ENCODE results near the gene CDK6. TPM values are rescaled to one million over a fixed set of nuclear protein-coding genes. Genes with fewer than 3 reads are reported as not detected.

CDK6 gene
- total RNA-seq, 4 donors from 2014 or later: 22.2 to 45.4 (median 36.4) TPM

DNA sequence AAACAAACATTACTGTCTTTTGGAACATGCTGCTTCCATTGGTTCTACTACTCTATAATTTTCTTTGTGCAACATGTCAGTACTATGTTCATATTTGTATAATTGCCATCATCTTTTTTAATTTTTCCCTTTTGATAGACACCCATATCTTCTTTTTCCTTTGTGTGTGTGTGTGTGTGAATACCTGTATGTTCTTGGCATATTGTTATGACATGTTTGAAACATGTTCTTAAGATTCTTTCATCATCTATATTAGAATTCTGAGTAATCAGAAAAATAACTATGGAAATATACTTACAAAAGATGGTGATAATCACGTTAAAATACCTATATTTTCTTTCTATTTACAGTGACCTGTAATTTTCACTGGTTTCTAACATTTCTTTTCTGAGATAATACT, 3.5 kb upstream of the CDK6 start:
- no peak overlapping the region for H3K4me3 ChIP-seq
- no peak for DNase-seq (ENCODE audit: extremely low spot score)
- intact Hi-C loops (cut with DNase I): loop anchor here (5.0 kb wide), 1 partner anchor 212 kb away; no protein-coding TSS in a partner anchor
- TF ChIP-seq POLR2AphosphoS5 (IDR thresholded peaks at IDR 0.05): no peak
- no peak for TF ChIP-seq CTCF (IDR thresholded peaks at IDR 0.05)
- no peak for TF ChIP-seq POLR2A (IDR thresholded peaks at IDR 0.05; ENCODE audit: low read depth)
- TF ChIP-seq EP300 (IDR thresholded peaks at IDR 0.05): no peak
- H3K27ac ChIP-seq (replicated peaks in 1 of 4): no peak overlapping the region
- peaks cover 0 to 9% (median 8%) of the 10 kb centered on the region in 4 donors for H3K4me1 ChIP-seq
- WGBS: 83% methylated on average over 1 of the region's 1 CpG
- H3K36me3 ChIP-seq: no peaks in the 10 kb centered on the region
- H3K27me3 ChIP-seq: no peaks in the 10 kb centered on the region
- H3K9me3 ChIP-seq: no peaks in the 10 kb centered on the region

DNA sequence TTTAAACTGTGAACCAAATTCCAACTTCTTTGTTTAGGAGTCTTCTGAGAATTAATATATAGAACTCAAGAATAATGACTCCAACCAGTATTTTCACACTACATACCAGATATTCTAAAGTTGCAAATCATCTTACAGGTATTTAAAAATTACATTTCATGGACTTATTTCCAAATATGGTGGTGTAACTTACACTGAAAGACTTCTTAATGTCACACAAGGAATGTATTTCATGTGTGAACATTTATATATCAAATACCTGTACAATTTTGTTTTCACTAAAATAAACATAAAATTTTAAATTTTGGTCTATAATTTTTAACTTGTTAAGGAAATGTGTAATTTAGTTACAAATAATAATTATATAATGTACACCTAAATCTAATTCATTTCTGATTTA, 2.6 kb upstream of the CDK6 start:
- Histone ChIP-seq H3K9me3 (no peaks in the 10 kb centered on the region), H3K4me1 (peaks cover 0 to 11% (median 8%) of the 10 kb centered on the region in 4 donors), H3K27ac (replicated peaks in 1 of 4) (no peak overlapping the region), H3K36me3 (no peaks in the 10 kb centered on the region), H3K4me3 (no peak overlapping the region), H3K27me3 (no peaks in the 10 kb centered on the region)
- TF ChIP-seq POLR2AphosphoS5 (IDR thresholded peaks at IDR 0.05) (no peak), EP300 (IDR thresholded peaks at IDR 0.05) (no peak), POLR2A (IDR thresholded peaks at IDR 0.05; ENCODE audit: low read depth) (no peak)
- intact Hi-C loops (cut with DNase I): no loop called here
- DNase-seq (ENCODE audit: extremely low spot score): no peak

DNA sequence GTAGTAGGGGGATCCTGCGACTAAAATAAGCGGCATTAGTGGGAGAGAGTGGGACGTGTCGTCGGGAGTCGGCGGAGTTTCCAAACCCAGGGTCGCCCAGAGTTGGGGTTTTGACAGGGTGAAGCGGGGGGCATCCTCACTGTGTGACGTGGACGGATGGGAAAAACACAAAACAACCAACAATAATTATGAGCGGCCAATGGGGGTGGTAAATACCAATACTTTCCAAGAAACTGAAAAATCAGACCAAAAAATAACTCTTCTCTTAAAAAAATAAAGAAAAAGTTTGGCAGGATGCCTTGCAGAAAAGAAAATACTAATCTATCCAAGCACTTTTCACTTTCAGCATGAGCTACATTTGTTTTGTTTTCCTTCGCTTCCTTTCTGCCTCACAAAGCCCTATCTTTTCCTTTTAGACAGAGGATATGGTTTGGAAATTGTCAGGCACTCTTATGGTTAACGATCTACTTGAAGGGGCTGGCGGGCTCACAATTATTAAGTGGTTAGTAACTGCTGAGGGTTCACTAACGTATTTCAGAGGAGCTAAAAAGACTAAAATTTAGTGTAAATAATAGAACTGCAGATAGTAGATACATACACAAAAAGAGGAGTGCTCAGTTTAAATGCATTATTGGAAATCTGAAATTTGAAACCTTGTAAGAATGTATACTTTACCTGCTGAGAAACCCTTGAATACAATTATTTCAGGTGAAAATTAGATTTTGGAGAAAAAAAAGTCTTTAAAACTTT, 802 bp upstream of the CDK6 start:
- peak overlapping the region; percentile 69 to 94 (median 77) for H3K4me3 ChIP-seq
- TF ChIP-seq POLR2A (IDR thresholded peaks at IDR 0.05; ENCODE audit: low read depth) (no peak), CTCF (IDR thresholded peaks at IDR 0.05) (no peak), EP300 (IDR thresholded peaks at IDR 0.05) (no peak), POLR2AphosphoS5 (IDR thresholded peaks at IDR 0.05) (no peak)
- peaks cover 6 to 16% (median 12%) of the 10 kb centered on the region in 4 donors for H3K4me1 ChIP-seq
- no peak for DNase-seq (ENCODE audit: extremely low spot score)
- no peaks in the 10 kb centered on the region for H3K36me3 ChIP-seq
- intact Hi-C loops (cut with DNase I): no loop called here
- H3K27ac ChIP-seq (replicated peaks in 1 of 4): peak overlapping the region; percentile 88 to 96 (median 89)
- H3K9me3 ChIP-seq: no peaks in the 10 kb centered on the region
- WGBS: under 1% methylated on average over 16 of the region's 16 CpGs
- H3K27me3 ChIP-seq: no peaks in the 10 kb centered on the region

DNA sequence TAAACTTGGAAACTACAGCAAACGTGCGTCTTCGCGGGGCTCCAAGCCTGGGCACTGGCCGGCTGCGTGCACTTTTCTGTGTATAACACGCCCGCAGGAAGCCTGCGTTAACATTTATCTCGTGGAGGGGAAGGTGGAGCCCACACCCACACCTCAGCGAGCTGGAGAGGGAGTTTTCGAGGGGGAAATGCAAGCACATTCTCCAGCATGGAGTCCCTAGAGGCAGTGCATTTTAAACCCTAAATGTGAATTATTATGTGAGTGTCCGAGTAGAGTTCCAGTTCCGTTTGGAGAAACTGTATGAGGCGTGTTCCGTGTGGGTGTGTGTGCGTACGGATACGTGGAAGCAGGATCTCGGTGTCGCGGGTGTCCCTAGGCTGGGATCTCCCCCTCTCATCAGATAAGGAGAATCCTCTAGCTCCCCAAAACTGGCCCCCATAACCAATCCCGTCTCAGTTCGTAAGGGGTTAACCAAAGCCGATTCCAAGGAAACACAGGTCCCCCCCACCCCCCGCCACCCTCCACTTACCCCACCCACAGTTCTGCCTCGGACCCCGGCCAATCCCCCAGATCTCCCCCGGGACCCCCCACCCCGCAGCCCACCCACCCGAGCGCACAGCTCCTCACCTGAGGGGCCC, 403 bp downstream of the CDK6 start:
- no peak for TF ChIP-seq EP300 (IDR thresholded peaks at IDR 0.05)
- TF ChIP-seq CTCF (IDR thresholded peaks at IDR 0.05): no peak
- no peak for TF ChIP-seq POLR2AphosphoS5 (IDR thresholded peaks at IDR 0.05)
- H3K27me3 ChIP-seq: no peaks in the 10 kb centered on the region
- no peaks in the 10 kb centered on the region for H3K9me3 ChIP-seq
- no peak for DNase-seq (ENCODE audit: extremely low spot score)
- peak overlapping the region; percentile 88 to 96 (median 89) for H3K27ac ChIP-seq (replicated peaks in 1 of 4)
- H3K4me1 ChIP-seq: peaks cover 18 to 28% (median 24%) of the 10 kb centered on the region in 4 donors
- WGBS: 0% methylated on average over 19 of the region's 32 CpGs
- H3K4me3 ChIP-seq: peak overlapping the region; percentile 69 to 94 (median 77)
- intact Hi-C loops (cut with DNase I): no loop called here
- no peaks in the 10 kb centered on the region for H3K36me3 ChIP-seq

GRCh38 chr7:92835261-92835850, 1.0 kb downstream of the CDK6 start:
- DNase-seq (ENCODE audit: extremely low spot score): no peak
- Histone ChIP-seq H3K4me3 (peak overlapping the region; percentile 69 to 94 (median 77)), H3K4me1 (peaks cover 25 to 34% (median 30%) of the 10 kb centered on the region in 4 donors), H3K9me3 (no peaks in the 10 kb centered on the region), H3K36me3 (no peaks in the 10 kb centered on the region), H3K27ac (replicated peaks in 1 of 4) (peak overlapping the region; percentile 88 to 96 (median 89)), H3K27me3 (no peaks in the 10 kb centered on the region)
- intact Hi-C loops (cut with DNase I): no loop called here
- peak; percentile 14 to 49 for TF ChIP-seq POLR2AphosphoS5 (IDR thresholded peaks at IDR 0.05)
- no peak for TF ChIP-seq POLR2A (IDR thresholded peaks at IDR 0.05; ENCODE audit: low read depth)
- under 1% methylated on average over 43 of the region's 43 CpGs for WGBS
